PC-9 (cell line): Measurements from ENCODE around the gene TSEN34. TPM values are rescaled to one million over a fixed set of nuclear protein-coding genes. Genes with fewer than 3 reads are reported as not detected.
A peak's percentile ranks its signal among the peaks of the same experiment; 100 is the strongest.

ENCODE experiments used
- BruUV-seq: library from RNA; stranded (reverse); fragments of 400-500 nt; replicated peaks from 2 replicates; lab custom pipeline; 2021; lab: Mats Ljungman, UMichigan
- CTCF ChIA-PET: fragments of 300-600 bp; sonication (Branson Sonifier 250); formaldehyde crosslinking; loops from one replicate; lab custom pipeline; 2022; ENCODE audit warnings: antibody characterized with exemption; lab: Charles Lee
- POLR2A ChIA-PET: fragments of 300-600 bp; sonication (Branson Sonifier 250); formaldehyde crosslinking; loops from one replicate; lab custom pipeline; 2022; ENCODE audit warnings: antibody characterized with exemption; ENCODE audit not compliant: unreplicated experiment; lab: Charles Lee
- DNase-seq, 2 experiments: peaks; one replicate each; pipeline versions ENCODE4 v3.0.0 to v3.0.0-alpha.2; 2015 to 2022; ENCODE audit warnings: mixed read lengths in 1 of 2
- H2AFZ ChIP-seq: fragments of 200-600 bp; sonication (generic); 2 replicates; pipeline ENCODE4 v1.8.1; 2017; ENCODE audit warnings: antibody characterized with exemption
- H3F3A ChIP-seq: fragments of 200-600 bp; sonication (generic); 2 replicates; pipeline ENCODE4 v1.8.1; 2017; ENCODE audit warnings: antibody characterized with exemption, mild to moderate bottlenecking, low read depth; ENCODE audit not compliant: insufficient read depth
- H3K27ac ChIP-seq: fragments of 200-600 bp; sonication (generic); 2 replicates; pipeline ENCODE4 v1.6.1; 2016; ENCODE audit warnings: mixed run types
- H3K27me3 ChIP-seq: fragments of 200-600 bp; sonication (generic); 2 replicates; pipeline ENCODE4 v1.6.1; 2016; ENCODE audit warnings: low read depth, mixed run types; ENCODE audit not compliant: insufficient read depth
- H3K36me3 ChIP-seq: fragments of 200-600 bp; sonication (generic); 2 replicates; pipeline ENCODE4 v1.6.1; 2016; ENCODE audit warnings: low read depth, mixed run types
- H3K4me1 ChIP-seq: fragments of 200-600 bp; sonication (generic); replicated peaks from 2 replicates; pipeline ENCODE4 v1.6.1; 2016; ENCODE audit warnings: mixed run types; ENCODE audit not compliant: insufficient read depth
- H3K4me2 ChIP-seq: fragments of 200-600 bp; sonication (generic); 2 replicates; pipeline ENCODE4 v1.6.1; 2017; ENCODE audit warnings: mixed run types
- H3K4me3 ChIP-seq: fragments of 200-600 bp; sonication (generic); 2 replicates; pipeline ENCODE4 v1.6.1; 2016; ENCODE audit warnings: mixed run types
- H3K79me2 ChIP-seq: fragments of 200-600 bp; sonication (generic); 2 replicates; pipeline ENCODE4 v1.6.1; 2017; ENCODE audit warnings: low read depth, mixed run types
- H3K9me2 ChIP-seq: fragments of 200-600 bp; sonication (generic); 2 replicates; pipeline ENCODE4 v1.8.1; 2017; ENCODE audit warnings: mild to moderate bottlenecking; ENCODE audit not compliant: insufficient read depth
- H3K9me3 ChIP-seq: fragments of 200-600 bp; sonication (generic); 2 replicates; pipeline ENCODE4 v1.8.1; 2016; ENCODE audit warnings: low read depth; ENCODE audit not compliant: insufficient read depth
- H4K20me1 ChIP-seq: fragments of 200-600 bp; sonication (generic); 2 replicates; pipeline ENCODE4 v1.8.1; 2017; ENCODE audit not compliant: insufficient read depth
- EZH2 ChIP-seq: fragments of 200-600 bp; sonication (generic); IDR thresholded peaks from 2 replicates; pipeline ENCODE4 v1.8.0; 2017; ENCODE audit warnings: antibody characterized with exemption, low read depth
- intact Hi-C: fragments of 100-400 bp; cut with micrococcal nuclease; formaldehyde crosslinking; loops from one replicate; pipeline ENCODE4 v1.10.0; 2022; ENCODE audit not compliant: unreplicated experiment
- total RNA-seq: library from RNA; stranded (reverse); gene quantifications from 2 replicates; pipeline ENCODE4 v1.2.3, GENCODE V29; 2021
- TF ChIP-seq, protein P1 (sequence below): fragments of 200-600 bp; sonication (generic); conservative IDR thresholded peaks from 2 replicates; pipeline ENCODE4 v1.6.1; 2017; ENCODE audit warnings: mixed run types, antibody characterized with exemption, mild to moderate bottlenecking, moderate library complexity

TSEN34 gene
- total RNA-seq, 1 experiment from 2014 or later = 134 TPM

DNA sequence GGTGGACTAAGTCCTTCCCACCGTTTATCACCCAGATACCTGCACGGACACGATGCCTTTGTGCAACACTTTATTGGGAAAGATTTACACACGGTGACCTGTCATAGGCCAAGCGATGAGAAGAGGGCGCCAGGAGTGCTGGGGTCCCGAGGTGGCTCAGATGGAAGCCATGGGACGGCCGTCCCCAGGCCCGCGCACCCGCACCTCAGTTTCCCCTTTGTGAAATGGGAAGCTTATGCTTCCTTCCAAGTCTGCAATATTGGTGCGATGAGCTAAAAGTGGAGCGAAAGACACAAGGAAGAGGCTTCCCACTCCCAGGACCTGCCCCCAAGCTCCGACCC, 17.8 kb upstream of the TSEN34 start:
- TF ChIP-seq EZH2 = no peak
- TF ChIP-seq, protein P1, sequence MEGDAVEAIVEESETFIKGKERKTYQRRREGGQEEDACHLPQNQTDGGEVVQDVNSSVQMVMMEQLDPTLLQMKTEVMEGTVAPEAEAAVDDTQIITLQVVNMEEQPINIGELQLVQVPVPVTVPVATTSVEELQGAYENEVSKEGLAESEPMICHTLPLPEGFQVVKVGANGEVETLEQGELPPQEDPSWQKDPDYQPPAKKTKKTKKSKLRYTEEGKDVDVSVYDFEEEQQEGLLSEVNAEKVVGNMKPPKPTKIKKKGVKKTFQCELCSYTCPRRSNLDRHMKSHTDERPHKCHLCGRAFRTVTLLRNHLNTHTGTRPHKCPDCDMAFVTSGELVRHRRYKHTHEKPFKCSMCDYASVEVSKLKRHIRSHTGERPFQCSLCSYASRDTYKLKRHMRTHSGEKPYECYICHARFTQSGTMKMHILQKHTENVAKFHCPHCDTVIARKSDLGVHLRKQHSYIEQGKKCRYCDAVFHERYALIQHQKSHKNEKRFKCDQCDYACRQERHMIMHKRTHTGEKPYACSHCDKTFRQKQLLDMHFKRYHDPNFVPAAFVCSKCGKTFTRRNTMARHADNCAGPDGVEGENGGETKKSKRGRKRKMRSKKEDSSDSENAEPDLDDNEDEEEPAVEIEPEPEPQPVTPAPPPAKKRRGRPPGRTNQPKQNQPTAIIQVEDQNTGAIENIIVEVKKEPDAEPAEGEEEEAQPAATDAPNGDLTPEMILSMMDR = no peak
- H3K27ac ChIP-seq = peak overlapping the region; percentile 54
- ChIA-PET POLR2A (interaction anchor here (0.6 to 3.3 kb wide), 7 partner anchors 13 to 1373 kb away, joined by 4 to 50 read pairs (median 6); partner anchors contain the start of genes MBOAT7 and TNNT1), CTCF (interaction anchor here (0.7 to 0.9 kb wide), 3 partner anchors 16 to 26 kb away, joined by 3 to 5 read pairs (median 4); partner anchors contain the start of genes MBOAT7 and TSEN34)
- no peaks in the 10 kb centered on the region for H3K9me3 ChIP-seq
- H3K27me3 ChIP-seq = no peaks in the 10 kb centered on the region
- H3K36me3 ChIP-seq = peaks cover 4% of the 10 kb centered on the region; the same call in 1 of the 2 replicates
- peaks cover 9% of the 10 kb centered on the region for H3K79me2 ChIP-seq
- no peak overlapping the region for H2AFZ ChIP-seq
- H3K4me2 ChIP-seq = peak overlapping the region; percentile 78
- intact Hi-C loops = loop anchor here (1.0 kb wide), 1 partner anchor 17 kb away; no protein-coding TSS in a partner anchor
- H3F3A ChIP-seq = peaks cover 65% of the 10 kb centered on the region; the same call in 1 of the 2 replicates
- BruUV-seq = TSS peak; percentile 77
- peaks cover 14% of the 10 kb centered on the region; the same call in 1 of the 2 replicates for H3K4me1 ChIP-seq
- H3K9me2 ChIP-seq = no peaks in the 10 kb centered on the region
- peaks cover 30% of the 10 kb centered on the region for H4K20me1 ChIP-seq
- H3K4me3 ChIP-seq = peak overlapping the region; percentile 77; the same call in 1 of the 2 replicates
- DNase-seq = no peak

DNA sequence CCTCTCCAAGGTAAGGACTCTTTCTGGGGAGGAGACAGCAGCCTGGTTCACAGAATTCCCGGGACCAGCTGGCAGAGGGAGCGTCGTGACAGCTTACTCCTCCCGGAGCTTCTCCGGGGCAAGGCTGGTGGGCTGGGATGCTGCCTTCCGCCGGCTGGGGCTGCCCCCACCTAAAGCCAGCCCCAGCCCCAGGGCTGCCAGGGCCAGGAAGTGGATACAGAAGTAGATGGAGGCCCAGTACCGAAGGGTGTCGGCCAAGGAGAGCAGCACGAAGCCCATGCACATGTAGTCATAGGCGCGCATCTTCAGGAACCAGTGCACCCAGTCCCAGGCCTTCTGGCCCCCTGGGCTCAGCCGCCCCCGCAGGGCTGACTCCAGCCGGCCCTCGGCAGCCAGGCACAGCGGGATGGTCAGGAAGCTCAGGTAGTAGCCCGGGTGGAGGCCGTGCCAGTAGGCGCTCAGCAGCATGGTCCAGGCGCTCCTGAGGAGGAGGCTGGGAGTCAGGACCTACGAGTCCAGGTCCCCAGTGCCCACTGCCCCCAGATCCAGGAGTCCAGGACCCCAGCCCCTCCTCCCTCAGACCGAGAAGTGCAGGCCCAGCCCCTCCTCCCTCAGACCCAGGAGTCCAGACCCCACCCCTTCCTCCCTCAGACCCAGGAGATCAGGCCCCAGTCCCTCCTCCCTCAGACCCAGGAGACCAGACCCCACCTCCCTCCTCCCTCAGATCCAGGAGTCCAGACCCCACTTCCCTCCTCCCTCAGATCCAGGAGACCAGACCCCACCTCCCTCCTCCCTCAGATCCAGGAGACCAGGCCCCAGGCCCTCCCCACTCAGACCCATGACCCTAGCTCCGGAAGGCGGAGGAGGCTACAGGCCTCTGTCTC, 16.9 kb upstream of the TSEN34 start:
- peak overlapping the region; percentile 54 for H3K27ac ChIP-seq
- peaks cover 14% of the 10 kb centered on the region; the same call in 1 of the 2 replicates for H3K4me1 ChIP-seq
- H3K4me2 ChIP-seq = peak overlapping the region; percentile 78
- TF ChIP-seq, protein P1 = no peak
- no peak for TF ChIP-seq EZH2
- peaks cover 10% of the 10 kb centered on the region; the same call in 1 of the 2 replicates for H3K36me3 ChIP-seq
- no TSS peak for BruUV-seq
- no peaks in the 10 kb centered on the region for H3K27me3 ChIP-seq
- no peak for DNase-seq
- H3K4me3 ChIP-seq = no peak overlapping the region; the same call in 1 of the 2 replicates
- ChIA-PET CTCF (interaction anchor here (0.9 kb wide), 1 partner anchor 17 kb away, joined by 3 read pairs; the partner anchor contains the start of gene TSEN34), POLR2A (interaction anchor here (0.6 to 3.3 kb wide), 4 partner anchors 15 to 225 kb away, joined by 5 to 50 read pairs (median 16); partner anchors contain the start of gene MBOAT7)
- H3K9me2 ChIP-seq = no peaks in the 10 kb centered on the region
- H2AFZ ChIP-seq = no peak overlapping the region
- peaks cover 73% of the 10 kb centered on the region; the same call in 1 of the 2 replicates for H3F3A ChIP-seq
- intact Hi-C loops = loop anchor here (1.0 kb wide), 1 partner anchor 16 kb away; no protein-coding TSS in a partner anchor
- no peaks in the 10 kb centered on the region for H3K9me3 ChIP-seq
- H3K79me2 ChIP-seq = peaks cover 9% of the 10 kb centered on the region
- peaks cover 38% of the 10 kb centered on the region for H4K20me1 ChIP-seq

DNA sequence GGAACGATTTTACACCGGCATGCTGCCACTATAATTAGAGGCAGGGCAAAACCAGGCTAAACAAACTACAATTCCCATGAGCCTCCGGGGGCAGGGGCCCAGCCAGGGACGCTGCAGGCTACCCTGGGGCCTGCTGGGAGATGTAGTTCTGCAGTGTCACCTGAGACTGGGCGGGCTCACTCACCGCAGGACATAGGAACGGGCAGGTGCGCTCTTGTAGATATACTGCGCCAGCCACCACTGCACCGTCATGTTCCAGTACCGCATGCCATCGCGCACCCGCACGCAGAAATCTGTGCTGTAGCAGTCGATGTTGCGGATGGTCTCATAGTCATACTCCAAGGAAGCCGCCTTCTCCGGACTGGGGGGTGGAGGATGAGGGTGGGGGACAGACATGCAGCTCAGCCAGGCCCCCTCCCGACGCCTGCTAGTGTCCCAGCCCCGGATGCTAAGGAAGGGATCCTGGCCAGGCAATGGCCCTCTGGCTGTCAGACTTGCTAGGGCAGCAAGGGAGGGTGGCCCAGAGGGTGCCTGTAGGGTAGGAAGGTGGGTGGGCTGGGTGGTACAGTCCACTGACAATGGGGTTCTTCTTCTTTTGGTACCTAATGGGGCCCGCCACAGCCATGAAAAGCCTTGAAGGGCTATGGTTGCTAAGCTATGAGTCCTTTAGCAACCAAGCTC, 12.4 kb upstream of the TSEN34 start:
- H3K27ac ChIP-seq = no peak overlapping the region
- H3K36me3 ChIP-seq = peaks cover 10% of the 10 kb centered on the region; the same call in 1 of the 2 replicates
- no peak for TF ChIP-seq EZH2
- TF ChIP-seq, protein P1 = no peak
- CTCF ChIA-PET = no interaction called here
- H3K27me3 ChIP-seq = no peaks in the 10 kb centered on the region
- H3F3A ChIP-seq = peaks cover 59% of the 10 kb centered on the region; the same call in 1 of the 2 replicates
- H3K4me3 ChIP-seq = no peak overlapping the region
- no peaks in the 10 kb centered on the region for H3K9me3 ChIP-seq
- no peak overlapping the region for H2AFZ ChIP-seq
- H3K4me1 ChIP-seq = peaks cover 2% of the 10 kb centered on the region; the same call in 1 of the 2 replicates
- POLR2A ChIA-PET = no interaction called here
- H3K79me2 ChIP-seq = peaks cover 3% of the 10 kb centered on the region; the same call in 1 of the 2 replicates
- no TSS peak for BruUV-seq
- no peak for DNase-seq
- H3K4me2 ChIP-seq = no peak overlapping the region
- intact Hi-C loops = no loop called here
- no peaks in the 10 kb centered on the region for H3K9me2 ChIP-seq
- H4K20me1 ChIP-seq = peaks cover 36% of the 10 kb centered on the region
